Upper lobe of right lung (tissue), 1 donor: ENCODE results near the gene CNPY4. TPM values are rescaled to one million over a fixed set of nuclear protein-coding genes. Genes with fewer than 3 reads are reported as not detected.

ENCODE experiments used
- ATAC-seq: fragments of 200-7000 bp; cut with Tn5 transposase; one replicate; pipeline ENCODE4 v1.9.1; 2020; ENCODE audit warnings: mild to moderate bottlenecking, moderate library complexity
- DNase-seq: peaks from one replicate; pipeline ENCODE4 v3.0.0-alpha.2; 2020
- H3K27ac ChIP-seq: fragments of 200-600 bp; one replicate; pipeline ENCODE4 v1.8.0; 2022
- H3K27me3 ChIP-seq: fragments of 200-600 bp; one replicate; pipeline ENCODE4 v1.8.0; 2022; ENCODE audit warnings: mild to moderate bottlenecking
- H3K36me3 ChIP-seq: fragments of 200-600 bp; one replicate; pipeline ENCODE4 v1.8.0; 2022
- H3K4me1 ChIP-seq: fragments of 200-600 bp; one replicate; pipeline ENCODE4 v1.8.0; 2022
- H3K4me3 ChIP-seq: fragments of 200-600 bp; one replicate; pipeline ENCODE4 v1.8.0; 2022; ENCODE audit warnings: mild to moderate bottlenecking
- H3K9me3 ChIP-seq: fragments of 200-600 bp; one replicate; pipeline ENCODE4 v1.8.0; 2022
- CTCF ChIP-seq: fragments of 200-600 bp; IDR thresholded peaks from one replicate; pipeline ENCODE4 v1.8.0; 2022; ENCODE audit warnings: antibody characterized with exemption
- intact Hi-C: fragments of 100-400 bp; cut with DNase I; formaldehyde crosslinking; loops from one replicate; pipeline ENCODE4 v1.11.0; 2022
- total RNA-seq: library from RNA; stranded (reverse); fragmentation: NEBNext Ultra II Directional; extraction: Animal tissue kit (Norgen Biotek cat#: 25700); gene quantifications from one replicate; pipeline ENCODE4 v1.2.1, GENCODE V29; 2021
- donor health status: DM: no; HTN: yes; CAD: no; lungs with severe emphysema.

Gene CNPY4
- total RNA-seq, 1 donor from 2014 or later = 9.8 TPM

GRCh38 chr7:100107125-100107737, 12.2 kb upstream of the CNPY4 start:
- intact Hi-C loops = no loop called here
- no peaks in the 10 kb centered on the region for H3K27me3 ChIP-seq
- no peak for ATAC-seq
- H3K4me3 ChIP-seq = no peak overlapping the region
- no peaks in the 10 kb centered on the region for H3K9me3 ChIP-seq
- TF ChIP-seq CTCF = no peak
- no peak overlapping the region for H3K27ac ChIP-seq
- H3K4me1 ChIP-seq = peaks cover 4% of the 10 kb centered on the region
- DNase-seq = no peak
- H3K36me3 ChIP-seq = peaks cover 78% of the 10 kb centered on the region

GRCh38 chr7:100107890-100108289, 11.5 kb upstream of the CNPY4 start:
- no peak overlapping the region for H3K4me3 ChIP-seq
- no peak for TF ChIP-seq CTCF
- H3K9me3 ChIP-seq = no peaks in the 10 kb centered on the region
- H3K27me3 ChIP-seq = no peaks in the 10 kb centered on the region
- no peak overlapping the region for H3K27ac ChIP-seq
- no peaks in the 10 kb centered on the region for H3K4me1 ChIP-seq
- ATAC-seq (no peak), DNase-seq (no peak)
- intact Hi-C loops = no loop called here
- peaks cover 83% of the 10 kb centered on the region for H3K36me3 ChIP-seq

- intact Hi-C loops = no loop called here
- Histone ChIP-seq H3K27me3 (no peaks in the 10 kb centered on the region), H3K36me3 (peaks cover 85% of the 10 kb centered on the region), H3K27ac (no peak overlapping the region), H3K4me1 (no peaks in the 10 kb centered on the region), H3K4me3 (no peak overlapping the region), H3K9me3 (no peaks in the 10 kb centered on the region)
- no peak for TF ChIP-seq CTCF
- no peak for ATAC-seq
- no peak for DNase-seq
Observed at GRCh38 chr7:100109521-100110163, 9.8 kb upstream of the CNPY4 start.

- intact Hi-C loops = no loop called here
- ATAC-seq (no peak), DNase-seq (no peak)
- Histone ChIP-seq H3K27ac (no peak overlapping the region), H3K9me3 (no peaks in the 10 kb centered on the region), H3K4me1 (no peaks in the 10 kb centered on the region), H3K27me3 (no peaks in the 10 kb centered on the region), H3K4me3 (no peak overlapping the region), H3K36me3 (peaks cover 71% of the 10 kb centered on the region)
- no peak for TF ChIP-seq CTCF
Observed at GRCh38 chr7:100111156-100111555, 8.3 kb upstream of the CNPY4 start.

- Histone ChIP-seq H3K27ac (no peak overlapping the region), H3K27me3 (no peaks in the 10 kb centered on the region), H3K4me1 (no peaks in the 10 kb centered on the region), H3K36me3 (peaks cover 65% of the 10 kb centered on the region), H3K4me3 (no peak overlapping the region), H3K9me3 (no peaks in the 10 kb centered on the region)
- ATAC-seq = no peak
- TF ChIP-seq CTCF = no peak
- DNase-seq = no peak
- intact Hi-C loops = no loop called here
Observed at GRCh38 chr7:100111914-100112313, 7.5 kb upstream of the CNPY4 start.
